NCI-H2081 (cell line): ENCODE measurements around the gene ANAPC10.
"Not testable (repeated sequence)": the region's sequence is repeated elsewhere in the genome, so short reads cannot be mapped to it uniquely, and the experiment has no call there.

Source experiments
- DNase-seq, 2 experiments: peaks; one replicate each; lab custom pipeline; 2025; lab: John Stamatoyannopoulos, UW

ANAPC10 gene

GRCh38 chr4:145003675-145004074 lies 94.3 kb downstream of the ANAPC10 start:
- DNase-seq, result no peak

GRCh38 chr4:145001635-145002034 lies 96.4 kb downstream of the ANAPC10 start:
- DNase-seq, result no peak

DNA sequence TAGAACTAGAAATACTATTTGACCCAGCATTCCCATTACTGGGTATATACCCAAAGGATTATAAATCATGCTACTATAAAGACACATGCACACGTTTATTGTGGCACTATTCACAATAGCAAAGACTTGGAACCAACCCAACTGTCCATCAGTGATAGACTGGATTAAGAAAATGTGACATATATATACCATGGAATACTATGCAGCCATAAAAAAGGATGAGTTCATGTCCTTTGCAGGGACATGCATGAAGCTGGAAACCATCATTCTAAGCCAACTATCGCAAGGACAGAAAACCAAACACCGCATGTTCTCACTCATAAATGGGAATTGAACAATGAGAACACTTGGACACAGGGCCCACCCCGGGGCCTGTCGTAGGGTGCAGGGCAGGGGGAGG lies 97.3 kb downstream of the ANAPC10 start:
- not testable (repeated sequence) for DNase-seq

DNA sequence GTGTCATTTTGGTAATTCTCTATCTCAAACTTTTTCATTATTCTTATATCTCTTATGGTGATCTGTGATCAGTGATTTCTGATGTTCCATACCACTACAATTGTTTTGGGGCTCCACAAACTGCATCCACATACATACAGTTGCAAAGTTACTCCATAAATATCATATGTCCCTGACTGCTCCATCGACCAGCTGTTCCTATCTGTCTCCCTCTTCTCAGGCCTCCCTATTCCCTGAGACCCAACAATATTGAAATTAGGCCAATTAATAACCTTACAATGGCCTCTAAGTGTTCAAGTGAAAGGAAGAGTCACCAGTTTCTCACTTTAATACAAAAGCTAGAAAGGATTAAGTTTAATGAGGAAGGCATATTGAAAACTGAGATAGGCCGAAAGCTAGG lies 108.7 kb downstream of the ANAPC10 start:
- DNase-seq, result no peak

DNA sequence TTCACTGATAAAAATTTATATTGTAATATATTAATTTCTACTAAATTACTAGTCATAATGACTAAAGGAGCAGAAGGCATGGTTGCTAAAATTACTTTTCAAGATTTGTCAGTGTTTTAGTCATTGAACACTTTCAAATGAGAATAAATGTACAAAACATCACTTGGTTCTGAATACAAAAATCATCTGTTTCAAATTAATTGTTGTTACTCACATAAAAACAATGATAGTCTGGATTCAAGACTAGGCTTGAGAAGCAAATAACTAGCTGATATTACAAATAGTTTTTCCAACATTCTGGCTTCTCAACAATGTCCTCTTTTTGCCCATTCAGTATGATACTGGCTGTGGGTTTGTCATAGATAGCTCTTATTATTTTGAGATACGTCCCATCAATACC lies 112.5 kb downstream of the ANAPC10 start:
- DNase-seq, result no peak

GRCh38 chr4:144985014-144985413 lies 113.0 kb downstream of the ANAPC10 start:
- no peak for DNase-seq

DNA sequence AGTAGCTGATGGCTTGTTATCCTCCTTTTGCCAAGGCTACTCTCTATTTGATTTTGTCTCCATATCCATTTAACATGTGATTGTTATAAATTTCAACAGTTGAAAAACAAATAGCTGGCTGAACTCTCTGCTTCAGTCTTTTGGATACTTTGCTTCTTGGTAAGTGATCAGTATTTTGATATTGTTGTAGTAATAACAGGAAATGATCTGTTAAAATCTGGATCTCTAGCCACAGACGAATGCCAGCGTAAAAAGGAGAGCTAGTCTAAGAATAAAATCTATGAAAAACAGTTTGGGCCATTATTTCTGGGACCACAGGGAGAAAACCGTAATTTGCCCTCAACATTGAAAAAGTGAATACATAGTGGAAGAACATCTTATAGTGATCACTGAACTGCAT lies 113.8 kb downstream of the ANAPC10 start:
- DNase-seq, result no peak

DNA sequence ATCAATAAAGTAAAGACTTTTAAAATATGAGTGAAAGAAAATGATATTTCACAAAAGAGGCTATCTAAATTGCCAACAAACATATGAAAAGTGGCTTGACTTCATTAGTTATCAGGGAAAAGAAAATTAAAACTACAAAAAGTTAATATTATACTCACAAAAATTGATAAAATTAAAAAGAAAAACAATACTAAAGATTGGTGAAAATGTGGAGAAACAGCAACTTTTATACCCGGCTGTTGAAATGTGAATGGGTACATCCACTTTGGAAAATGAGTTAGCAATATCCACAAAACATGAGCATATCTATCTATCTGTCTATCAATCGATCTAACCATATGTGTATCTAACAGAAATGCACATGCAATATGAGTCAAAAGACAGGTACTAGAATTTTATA lies 122.3 kb downstream of the ANAPC10 start:
- no peak for DNase-seq

- no peak for DNase-seq
Measured at GRCh38 chr4:144970597-144970996, 127.4 kb downstream of the ANAPC10 start.

DNA sequence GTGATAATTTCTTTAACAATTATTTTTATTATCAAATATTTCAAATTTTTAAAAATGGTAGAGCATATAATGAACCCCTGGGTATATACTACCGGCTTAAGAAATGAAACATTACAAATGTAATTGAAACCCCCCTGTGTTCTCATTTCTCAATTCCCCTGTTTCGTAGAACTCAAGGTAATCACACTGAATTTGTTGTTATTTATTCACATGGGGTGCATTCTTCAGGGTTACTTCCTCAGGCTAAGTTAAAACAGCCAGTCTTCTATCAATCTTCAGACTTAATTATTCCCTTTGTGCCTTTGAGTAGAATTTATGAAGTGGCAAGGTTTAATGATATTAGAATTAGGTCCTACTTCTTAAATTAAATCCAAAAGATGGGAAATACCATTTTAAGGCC lies 128.2 kb downstream of the ANAPC10 start:
- no peak for DNase-seq

DNA sequence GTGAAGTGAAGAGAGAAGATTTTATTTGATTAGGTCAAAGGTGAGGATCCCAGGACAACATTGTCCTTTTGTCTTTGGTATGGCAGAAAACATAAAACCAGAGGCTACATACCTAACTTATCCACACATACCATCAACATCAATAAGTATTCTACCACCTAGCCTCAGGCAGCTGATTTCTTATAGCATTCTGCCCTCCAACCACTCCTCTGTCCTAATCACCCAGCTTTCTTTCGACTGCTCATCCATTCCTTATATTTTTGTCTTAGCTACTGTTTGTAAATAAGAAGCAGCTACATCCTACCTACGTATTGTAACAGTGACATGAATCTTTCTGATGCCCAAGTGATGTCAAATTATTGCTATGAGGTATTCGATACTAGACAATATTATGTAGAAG lies 129.4 kb downstream of the ANAPC10 start:
- DNase-seq, result no peak

GRCh38 chr4:144967161-144967560 lies 130.8 kb downstream of the ANAPC10 start:
- DNase-seq, result no peak

- no peak for DNase-seq
Measured at GRCh38 chr4:144962300-144962699, 135.7 kb downstream of the ANAPC10 start.

GRCh38 chr4:144955104-144955503 lies 142.9 kb downstream of the ANAPC10 start:
- DNase-seq, result no peak

DNA sequence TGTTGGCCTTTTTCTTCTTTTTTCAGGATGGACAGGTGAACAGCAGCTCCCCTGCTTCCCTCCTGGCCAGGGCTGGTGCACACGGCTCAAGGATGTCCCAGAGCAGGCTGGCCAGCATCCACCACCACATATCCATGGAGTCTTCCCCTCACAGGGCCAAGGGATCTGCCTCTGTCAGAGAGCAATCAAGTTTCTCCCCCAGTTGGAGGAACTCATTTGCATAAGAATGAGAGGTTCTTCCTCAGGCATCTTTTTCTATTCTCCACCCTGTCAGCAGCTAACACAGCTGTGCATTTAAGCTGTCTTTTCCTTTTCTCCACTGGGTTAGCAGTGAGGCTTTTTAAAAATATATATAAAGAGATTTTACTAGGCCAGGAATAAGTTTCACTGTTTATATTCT lies 143.8 kb downstream of the ANAPC10 start:
- no peak for DNase-seq

DNA sequence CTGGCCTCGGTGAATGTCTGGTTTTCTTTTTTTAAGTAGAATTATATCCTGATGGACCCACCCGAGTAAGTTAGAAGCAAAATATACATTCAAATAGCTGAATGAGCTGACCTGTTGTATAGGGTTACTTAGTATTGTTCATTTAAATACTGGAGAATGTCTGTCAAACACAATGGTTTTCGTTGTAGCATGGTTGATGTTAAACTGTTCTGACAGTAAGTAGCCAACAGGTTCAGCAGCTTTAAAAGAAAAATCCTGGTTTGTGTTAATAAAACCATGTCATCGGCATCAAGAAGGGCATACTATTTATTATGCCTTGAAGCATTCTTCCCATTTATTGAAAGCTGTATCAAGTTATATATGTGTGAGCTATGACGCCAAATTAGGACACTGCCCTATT lies 149.6 kb downstream of the ANAPC10 start:
- DNase-seq, result no peak

GRCh38 chr4:144948009-144948408 lies 150.0 kb downstream of the ANAPC10 start:
- DNase-seq, result no peak
